Common myeloid progenitor, CD34-positive (primary cell): Measurements from ENCODE around the gene ITGB2.

Experiments used
- CTCF ChIA-PET: fragments of 350-600 bp; sonication (Branson Sonifier 250); formaldehyde crosslinking; loops from one replicate; lab custom pipeline; 2021; ENCODE audit warnings: antibody characterized with exemption; lab: Charles Lee
- POLR2A ChIA-PET: fragments of 350-600 bp; sonication (Branson Sonifier 250); formaldehyde crosslinking; loops from one replicate; lab custom pipeline; 2021; ENCODE audit warnings: antibody characterized with exemption; lab: Charles Lee
- DNase-seq, 3 donors: peaks; one replicate each; pipeline versions ENCODE4 v3.0.0 to v3.0.0-alpha.2; 2013
- H3K27ac ChIP-seq, 2 experiments: 1 replicate in 1 of 2; 2 replicates in 1 of 2; pipeline ENCODE4 v1.7.0; 2013; ENCODE audit warnings: inconsistent platforms in 2 of 2, low read length in 2 of 2, mild to moderate bottlenecking in 2 of 2, low read depth in 1 of 2, moderate library complexity in 1 of 2; ENCODE audit not compliant: severe bottlenecking in 2 of 2, insufficient read depth in 1 of 2, poor library complexity in 1 of 2
- H3K27me3 ChIP-seq, 5 experiments: replicated peaks in 2 of 5; 1 replicate in 3 of 5; 2 replicates in 2 of 5; pipeline versions ENCODE4 v1.6.1 to v1.7.0; 2013; ENCODE audit warnings: low read length in 4 of 5, mild to moderate bottlenecking in 2 of 5, moderate library complexity in 2 of 5, inconsistent platforms in 1 of 5; ENCODE audit not compliant: insufficient read depth in 5 of 5, control insufficient read depth in 4 of 5
- H3K36me3 ChIP-seq, 4 experiments: 1 replicate in 2 of 4; 2 replicates in 2 of 4; pipeline versions ENCODE4 v1.6.1 to v1.7.0; 2013; ENCODE audit warnings: low read length in 3 of 4, control low read depth in 1 of 4, mild to moderate bottlenecking in 1 of 4; ENCODE audit not compliant: control insufficient read depth in 4 of 4, insufficient read depth in 4 of 4
- H3K4me1 ChIP-seq, 4 experiments: 1 replicate in 3 of 4; 2 replicates in 1 of 4; pipeline versions ENCODE4 v1.6.1 to v1.7.1; 2013; ENCODE audit warnings: low read length in 3 of 4, mild to moderate bottlenecking in 3 of 4, control low read depth in 1 of 4, inconsistent platforms in 1 of 4, moderate library complexity in 1 of 4; ENCODE audit not compliant: control insufficient read depth in 4 of 4, insufficient read depth in 4 of 4; ENCODE audit errors: control extremely low read depth in 1 of 4
- H3K4me3 ChIP-seq, 7 experiments: 1 replicate in 4 of 7; 2 replicates in 3 of 7; pipeline versions ENCODE4 v1.5.1 to v1.7.0; 2013; ENCODE audit warnings: mild to moderate bottlenecking in 7 of 7, low read length in 6 of 7, moderate library complexity in 6 of 7, inconsistent platforms in 2 of 7, low read depth in 2 of 7, control low read depth in 1 of 7; ENCODE audit not compliant: insufficient read depth in 4 of 7, control insufficient read depth in 1 of 7; ENCODE audit errors: extremely low read depth in 1 of 7
- H3K9me3 ChIP-seq, 5 experiments: 1 replicate in 4 of 5; 2 replicates in 1 of 5; pipeline versions ENCODE4 v1.6.1 to v1.7.1; 2013; ENCODE audit warnings: low read length in 4 of 5, mild to moderate bottlenecking in 2 of 5, inconsistent platforms in 1 of 5, low read depth in 1 of 5, moderate library complexity in 1 of 5; ENCODE audit not compliant: control insufficient read depth in 4 of 5, insufficient read depth in 2 of 5; ENCODE audit errors: control extremely low read depth in 1 of 5
- WGBS: methylation state at CpG from one replicate; pipeline ENCODE4 v1.1.5; 2013; ENCODE audit not compliant: insufficient coverage; 5-methylcytosine and 5-hydroxymethylcytosine counted together

ITGB2 gene

GRCh38 chr21:44907966-44908895 is 12.5 kb downstream of the ITGB2 start:
- Histone ChIP-seq H3K9me3 (no peaks in the 10 kb centered on the region), H3K36me3 (peaks cover 3 to 44% (median 14%) of the 10 kb centered on the region in 4 experiments), H3K4me1 (peaks cover 6 to 62% (median 60%) of the 10 kb centered on the region in 4 experiments), H3K4me3 (peak overlapping the region in 5 of 7 experiments; percentile 38 to 58 (median 48)), H3K27me3 (no peaks in the 10 kb centered on the region), H3K27ac (peak overlapping the region; percentile 54 to 77)
- ChIA-PET CTCF (interaction anchor here (0.8 to 4.7 kb wide), 12 partner anchors 9 to 108 kb away, joined by 3 to 24 read pairs (median 4); partner anchors contain the start of gene UBE2G2), POLR2A (interaction anchor here (1.2 to 1.3 kb wide), 3 partner anchors 27 to 62 kb away, joined by 3 to 5 read pairs (median 5); no protein-coding TSS in a partner anchor)
- peak; percentile 67 to 83 (median 80) for DNase-seq
- 68% methylated on average over 15 of the region's 25 CpGs for WGBS

GRCh38 chr21:44907225-44907965 is 13.3 kb downstream of the ITGB2 start:
- Histone ChIP-seq H3K27me3 (no peaks in the 10 kb centered on the region), H3K9me3 (no peaks in the 10 kb centered on the region), H3K4me1 (peaks cover 6 to 56% (median 53%) of the 10 kb centered on the region in 4 experiments), H3K36me3 (peaks cover 7 to 53% (median 22%) of the 10 kb centered on the region in 4 experiments), H3K4me3 (peak overlapping the region in 5 of 7 experiments; percentile 38 to 58 (median 48)), H3K27ac (peak overlapping the region; percentile 54 to 77)
- DNase-seq: peak in 2 of 3 donors; percentile 62 to 63
- POLR2A ChIA-PET: interaction anchor here (1.2 to 1.3 kb wide), 3 partner anchors 26 to 61 kb away, joined by 3 to 5 read pairs (median 5); no protein-coding TSS in a partner anchor
- 34% methylated on average over 11 of the region's 16 CpGs for WGBS
- CTCF ChIA-PET: interaction anchor here (0.8 to 2.1 kb wide), 11 partner anchors 10 to 107 kb away, joined by 3 to 17 read pairs (median 3); partner anchors contain the start of gene UBE2G2

GRCh38 chr21:44905728-44906090 is 15.0 kb downstream of the ITGB2 start:
- Histone ChIP-seq H3K27ac (no peak overlapping the region), H3K27me3 (no peaks in the 10 kb centered on the region), H3K4me3 (no peak overlapping the region), H3K9me3 (no peaks in the 10 kb centered on the region), H3K4me1 (peaks cover 6 to 39% (median 36%) of the 10 kb centered on the region in 4 experiments), H3K36me3 (peaks cover 14 to 69% (median 39%) of the 10 kb centered on the region in 4 experiments)
- POLR2A ChIA-PET: no interaction called here
- WGBS: 89% methylated on average over 6 of the region's 7 CpGs
- DNase-seq: no peak
- CTCF ChIA-PET: interaction anchor here (1.2 kb wide), 1 partner anchor 8 kb away, joined by 3 read pairs; no protein-coding TSS in a partner anchor

GRCh38 chr21:44905016-44905727 is 15.5 kb downstream of the ITGB2 start:
- WGBS: 99% methylated on average over 22 of the region's 22 CpGs
- no peak overlapping the region for H3K4me3 ChIP-seq
- POLR2A ChIA-PET: no interaction called here
- CTCF ChIA-PET: interaction anchor here (1.2 kb wide), 1 partner anchor 7 kb away, joined by 3 read pairs; no protein-coding TSS in a partner anchor
- H3K4me1 ChIP-seq: peaks cover 6 to 34% (median 31%) of the 10 kb centered on the region in 4 experiments
- H3K27ac ChIP-seq: no peak overlapping the region
- no peaks in the 10 kb centered on the region for H3K9me3 ChIP-seq
- H3K27me3 ChIP-seq: no peaks in the 10 kb centered on the region
- H3K36me3 ChIP-seq: peaks cover 14 to 72% (median 44%) of the 10 kb centered on the region in 4 experiments
- no peak for DNase-seq

GRCh38 chr21:44904141-44904923 is 16.4 kb downstream of the ITGB2 start:
- POLR2A ChIA-PET: no interaction called here
- peaks cover 14 to 74% (median 50%) of the 10 kb centered on the region in 4 experiments for H3K36me3 ChIP-seq
- H3K27ac ChIP-seq: no peak overlapping the region

GRCh38 chr21:44903689-44904088 is 17.0 kb downstream of the ITGB2 start:
- DNase-seq: no peak
- Histone ChIP-seq H3K27me3 (no peaks in the 10 kb centered on the region), H3K9me3 (no peaks in the 10 kb centered on the region), H3K36me3 (peaks cover 13 to 74% (median 54%) of the 10 kb centered on the region in 4 experiments), H3K27ac (no peak overlapping the region), H3K4me1 (peaks cover 4 to 19% (median 16%) of the 10 kb centered on the region in 4 experiments), H3K4me3 (no peak overlapping the region)
- over 99% methylated on average over 21 of the region's 22 CpGs for WGBS
- ChIA-PET CTCF (no interaction called here), POLR2A (no interaction called here)

More at GRCh38 chr21:44904141-44904923, 16.4 kb downstream of the ITGB2 start:
- Histone ChIP-seq H3K4me3 (no peak overlapping the region), H3K27me3 (no peaks in the 10 kb centered on the region), H3K4me1 (peaks cover 4 to 25% (median 23%) of the 10 kb centered on the region in 4 experiments), H3K9me3 (no peaks in the 10 kb centered on the region)
- CTCF ChIA-PET: no interaction called here
- no peak for DNase-seq
- 96% methylated on average over 11 of the region's 14 CpGs for WGBS
